ENCODE data around the gene MRPL39. TPM values are rescaled to one million over a fixed set of nuclear protein-coding genes. Genes with fewer than 3 reads are reported as not detected.

MRPL39 gene
- total and polyA plus RNA-seq, 9 of the 15 experiments (the other 6 are each of a cell fraction or from before 2014, with no cell fraction given) = 65.4 to 247 (median 105) TPM

DNA sequence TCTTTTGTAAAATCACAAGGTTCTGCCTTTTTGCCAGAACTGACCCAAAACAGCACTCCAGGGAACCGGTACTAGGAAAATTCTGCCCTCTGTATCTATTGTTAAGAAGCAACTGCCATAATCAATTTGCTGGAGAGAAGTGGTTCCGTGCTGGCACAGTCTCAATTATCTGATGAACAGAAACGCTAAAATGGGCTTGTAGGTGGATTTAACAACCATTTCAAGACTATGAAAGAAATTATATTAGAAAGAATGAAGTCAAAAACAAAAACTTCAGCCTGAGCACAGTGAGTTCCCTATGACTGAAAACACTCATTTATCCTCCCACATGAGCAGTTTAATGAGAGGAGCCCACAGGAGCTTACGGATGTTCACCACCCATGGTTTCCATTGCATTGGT is 36.2 kb upstream of the MRPL39 start (continued):
- TF ChIP-seq, protein P1, sequence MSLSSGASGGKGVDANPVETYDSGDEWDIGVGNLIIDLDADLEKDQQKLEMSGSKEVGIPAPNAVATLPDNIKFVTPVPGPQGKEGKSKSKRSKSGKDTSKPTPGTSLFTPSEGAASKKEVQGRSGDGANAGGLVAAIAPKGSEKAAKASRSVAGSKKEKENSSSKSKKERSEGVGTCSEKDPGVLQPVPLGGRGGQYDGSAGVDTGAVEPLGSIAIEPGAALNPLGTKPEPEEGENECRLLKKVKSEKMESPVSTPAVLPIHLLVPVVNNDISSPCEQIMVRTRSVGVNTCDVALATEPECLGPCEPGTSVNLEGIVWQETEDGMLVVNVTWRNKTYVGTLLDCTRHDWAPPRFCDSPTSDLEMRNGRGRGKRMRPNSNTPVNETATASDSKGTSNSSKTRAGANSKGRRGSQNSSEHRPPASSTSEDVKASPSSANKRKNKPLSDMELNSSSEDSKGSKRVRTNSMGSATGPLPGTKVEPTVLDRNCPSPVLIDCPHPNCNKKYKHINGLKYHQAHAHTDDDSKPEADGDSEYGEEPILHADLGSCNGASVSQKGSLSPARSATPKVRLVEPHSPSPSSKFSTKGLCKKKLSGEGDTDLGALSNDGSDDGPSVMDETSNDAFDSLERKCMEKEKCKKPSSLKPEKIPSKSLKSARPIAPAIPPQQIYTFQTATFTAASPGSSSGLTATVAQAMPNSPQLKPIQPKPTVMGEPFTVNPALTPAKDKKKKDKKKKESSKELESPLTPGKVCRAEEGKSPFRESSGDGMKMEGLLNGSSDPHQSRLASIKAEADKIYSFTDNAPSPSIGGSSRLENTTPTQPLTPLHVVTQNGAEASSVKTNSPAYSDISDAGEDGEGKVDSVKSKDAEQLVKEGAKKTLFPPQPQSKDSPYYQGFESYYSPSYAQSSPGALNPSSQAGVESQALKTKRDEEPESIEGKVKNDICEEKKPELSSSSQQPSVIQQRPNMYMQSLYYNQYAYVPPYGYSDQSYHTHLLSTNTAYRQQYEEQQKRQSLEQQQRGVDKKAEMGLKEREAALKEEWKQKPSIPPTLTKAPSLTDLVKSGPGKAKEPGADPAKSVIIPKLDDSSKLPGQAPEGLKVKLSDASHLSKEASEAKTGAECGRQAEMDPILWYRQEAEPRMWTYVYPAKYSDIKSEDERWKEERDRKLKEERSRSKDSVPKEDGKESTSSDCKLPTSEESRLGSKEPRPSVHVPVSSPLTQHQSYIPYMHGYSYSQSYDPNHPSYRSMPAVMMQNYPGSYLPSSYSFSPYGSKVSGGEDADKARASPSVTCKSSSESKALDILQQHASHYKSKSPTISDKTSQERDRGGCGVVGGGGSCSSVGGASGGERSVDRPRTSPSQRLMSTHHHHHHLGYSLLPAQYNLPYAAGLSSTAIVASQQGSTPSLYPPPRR (CRISPR knock-in tag; IDR thresholded peaks at IDR 0.05; ENCODE audit: borderline replicate concordance) = no peak
- TF ChIP-seq ZBTB1 (CRISPR knock-in tag; IDR thresholded peaks at IDR 0.05; ENCODE audit: borderline replicate concordance, low read depth) (no peak), ZNF696 (CRISPR knock-in tag; conservative IDR thresholded peaks at IDR 0.05) (no peak), CHD1 (IDR thresholded peaks at IDR 0.05; ENCODE audit: low read length) (no peak), NONO (IDR thresholded peaks at IDR 0.05; ENCODE audit: low read depth in 2 of 2, low read length in 1 of 2) (no peak)
- TF ChIP-seq, protein P2, sequence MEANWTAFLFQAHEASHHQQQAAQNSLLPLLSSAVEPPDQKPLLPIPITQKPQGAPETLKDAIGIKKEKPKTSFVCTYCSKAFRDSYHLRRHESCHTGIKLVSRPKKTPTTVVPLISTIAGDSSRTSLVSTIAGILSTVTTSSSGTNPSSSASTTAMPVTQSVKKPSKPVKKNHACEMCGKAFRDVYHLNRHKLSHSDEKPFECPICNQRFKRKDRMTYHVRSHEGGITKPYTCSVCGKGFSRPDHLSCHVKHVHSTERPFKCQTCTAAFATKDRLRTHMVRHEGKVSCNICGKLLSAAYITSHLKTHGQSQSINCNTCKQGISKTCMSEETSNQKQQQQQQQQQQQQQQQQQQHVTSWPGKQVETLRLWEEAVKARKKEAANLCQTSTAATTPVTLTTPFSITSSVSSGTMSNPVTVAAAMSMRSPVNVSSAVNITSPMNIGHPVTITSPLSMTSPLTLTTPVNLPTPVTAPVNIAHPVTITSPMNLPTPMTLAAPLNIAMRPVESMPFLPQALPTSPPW (CRISPR knock-in tag; IDR thresholded peaks at IDR 0.05) = no peak
- TF ChIP-seq, protein P3, sequence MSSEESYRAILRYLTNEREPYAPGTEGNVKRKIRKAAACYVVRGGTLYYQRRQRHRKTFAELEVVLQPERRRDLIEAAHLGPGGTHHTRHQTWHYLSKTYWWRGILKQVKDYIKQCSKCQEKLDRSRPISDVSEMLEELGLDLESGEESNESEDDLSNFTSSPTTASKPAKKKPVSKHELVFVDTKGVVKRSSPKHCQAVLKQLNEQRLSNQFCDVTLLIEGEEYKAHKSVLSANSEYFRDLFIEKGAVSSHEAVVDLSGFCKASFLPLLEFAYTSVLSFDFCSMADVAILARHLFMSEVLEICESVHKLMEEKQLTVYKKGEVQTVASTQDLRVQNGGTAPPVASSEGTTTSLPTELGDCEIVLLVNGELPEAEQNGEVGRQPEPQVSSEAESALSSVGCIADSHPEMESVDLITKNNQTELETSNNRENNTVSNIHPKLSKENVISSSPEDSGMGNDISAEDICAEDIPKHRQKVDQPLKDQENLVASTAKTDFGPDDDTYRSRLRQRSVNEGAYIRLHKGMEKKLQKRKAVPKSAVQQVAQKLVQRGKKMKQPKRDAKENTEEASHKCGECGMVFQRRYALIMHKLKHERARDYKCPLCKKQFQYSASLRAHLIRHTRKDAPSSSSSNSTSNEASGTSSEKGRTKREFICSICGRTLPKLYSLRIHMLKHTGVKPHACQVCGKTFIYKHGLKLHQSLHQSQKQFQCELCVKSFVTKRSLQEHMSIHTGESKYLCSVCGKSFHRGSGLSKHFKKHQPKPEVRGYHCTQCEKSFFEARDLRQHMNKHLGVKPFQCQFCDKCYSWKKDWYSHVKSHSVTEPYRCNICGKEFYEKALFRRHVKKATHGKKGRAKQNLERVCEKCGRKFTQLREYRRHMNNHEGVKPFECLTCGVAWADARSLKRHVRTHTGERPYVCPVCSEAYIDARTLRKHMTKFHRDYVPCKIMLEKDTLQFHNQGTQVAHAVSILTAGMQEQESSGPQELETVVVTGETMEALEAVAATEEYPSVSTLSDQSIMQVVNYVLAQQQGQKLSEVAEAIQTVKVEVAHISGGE (CRISPR knock-in tag; IDR thresholded peaks at IDR 0.05) = no peak
- TF ChIP-seq, protein P4, sequence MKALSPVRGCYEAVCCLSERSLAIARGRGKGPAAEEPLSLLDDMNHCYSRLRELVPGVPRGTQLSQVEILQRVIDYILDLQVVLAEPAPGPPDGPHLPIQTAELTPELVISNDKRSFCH (CRISPR knock-in tag; IDR thresholded peaks at IDR 0.05) = no peak
- TF ChIP-seq, protein P4 (tag; IDR thresholded peaks at IDR 0.05) = no peak
